Heart left ventricle (tissue), 13 donors: ENCODE results near the gene RPS14.

Experiments
- POLR2A ChIP-seq, 2 donors: fragments of 450-650 bp; IDR thresholded peaks; one replicate each; pipeline ENCODE4 v1.6.1; 2017; ENCODE audit warnings: antibody characterized with exemption in 2 of 2, mild to moderate bottlenecking in 2 of 2, moderate library complexity in 2 of 2
- TF ChIP-seq, protein P1 (sequence below), 12 donors: fragments of 200-600 bp; sonication (generic) in 4 of 12; IDR thresholded peaks; one replicate each; pipeline versions ENCODE4 v1.5.0 to v1.8.0; 2018 to 2022; ENCODE audit warnings: antibody characterized with exemption in 12 of 12, mild to moderate bottlenecking in 5 of 12
- donor health status: ischemic (EF 13 %, LVEDD 7.1; RV severe dilation, severe dysfunction).
- donor health status: DM: no; HTN: yes; CAD: no.
- donor health status: DM: no; HTN: no; CAD: no.
- donor health status: ischemic (EF 25% LVEDD 6.9; RV normal size, moderate dysfunction).
- donor health status: ischemic (EF 25% LVEDD 5.7; RV mildly dilated, moderate dysfunction).
- donor health status: ischemic (EF 35%, LVEDD 5.7; RV mildly dilated, moderate dysfunction).
- donor health status: nonischemic (EF 11% LVEDD 7.7; RV severe dilation, severe dysfunction).
- donor health status: DM: yes; HTN: yes; CAD: no.
- donor health status: PGD.
- donor health status: ischemic (EF 29% LVEDD 5.4; RV normal size, mild dysfunction).
- donor health status: nonischemic (EF 23%, LVEDD 6.1; RV moderate dilation, normal function).

DNA sequence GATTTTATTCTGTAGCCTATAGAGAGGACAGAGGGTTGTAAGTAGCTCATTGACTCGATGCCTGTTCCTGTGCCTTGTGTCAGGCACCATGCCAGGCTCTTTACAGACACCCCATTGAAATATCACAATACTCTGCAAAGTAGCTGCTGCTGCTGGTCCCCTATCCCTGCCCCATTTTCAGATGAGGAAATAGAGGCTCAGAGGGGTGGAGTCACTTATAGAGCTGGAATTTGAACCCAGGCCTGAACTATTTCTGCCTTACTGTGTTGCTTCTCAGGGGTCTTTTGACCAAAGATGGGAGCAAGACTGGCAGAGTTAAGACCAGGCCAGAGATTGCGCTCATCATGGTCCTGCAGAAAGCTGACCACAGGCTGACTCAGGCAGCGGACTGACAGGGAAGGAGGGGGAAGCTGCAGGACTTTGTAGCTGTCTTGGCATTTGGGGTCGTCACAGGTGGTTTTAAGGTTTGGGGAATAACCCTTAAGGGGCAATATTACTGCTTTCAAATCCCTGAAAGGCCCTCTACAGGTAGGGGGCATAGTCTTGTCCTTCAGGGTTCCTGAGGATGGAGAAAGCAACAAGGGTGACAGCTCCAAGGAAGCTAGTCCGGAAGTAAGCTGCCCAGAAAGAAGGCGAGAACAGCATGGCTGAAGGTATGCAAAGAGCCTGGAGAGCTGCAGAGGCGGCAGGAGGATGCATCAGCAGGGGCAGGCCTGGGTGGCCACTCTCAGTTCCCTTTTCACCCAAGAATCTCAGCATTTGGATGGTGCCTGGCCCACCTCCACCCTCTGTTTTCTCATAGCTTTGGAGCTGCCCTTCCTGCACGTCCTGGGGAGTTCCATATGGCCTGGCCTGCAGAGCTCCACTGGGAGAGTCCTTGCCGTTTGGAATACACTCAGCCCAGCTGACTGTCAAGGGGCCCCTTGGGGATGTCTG, 40.1 kb upstream of the RPS14 start:
- TF ChIP-seq, protein P1, sequence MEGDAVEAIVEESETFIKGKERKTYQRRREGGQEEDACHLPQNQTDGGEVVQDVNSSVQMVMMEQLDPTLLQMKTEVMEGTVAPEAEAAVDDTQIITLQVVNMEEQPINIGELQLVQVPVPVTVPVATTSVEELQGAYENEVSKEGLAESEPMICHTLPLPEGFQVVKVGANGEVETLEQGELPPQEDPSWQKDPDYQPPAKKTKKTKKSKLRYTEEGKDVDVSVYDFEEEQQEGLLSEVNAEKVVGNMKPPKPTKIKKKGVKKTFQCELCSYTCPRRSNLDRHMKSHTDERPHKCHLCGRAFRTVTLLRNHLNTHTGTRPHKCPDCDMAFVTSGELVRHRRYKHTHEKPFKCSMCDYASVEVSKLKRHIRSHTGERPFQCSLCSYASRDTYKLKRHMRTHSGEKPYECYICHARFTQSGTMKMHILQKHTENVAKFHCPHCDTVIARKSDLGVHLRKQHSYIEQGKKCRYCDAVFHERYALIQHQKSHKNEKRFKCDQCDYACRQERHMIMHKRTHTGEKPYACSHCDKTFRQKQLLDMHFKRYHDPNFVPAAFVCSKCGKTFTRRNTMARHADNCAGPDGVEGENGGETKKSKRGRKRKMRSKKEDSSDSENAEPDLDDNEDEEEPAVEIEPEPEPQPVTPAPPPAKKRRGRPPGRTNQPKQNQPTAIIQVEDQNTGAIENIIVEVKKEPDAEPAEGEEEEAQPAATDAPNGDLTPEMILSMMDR (IDR thresholded peaks at IDR 0.05): no peak
- TF ChIP-seq POLR2A (IDR thresholded peaks at IDR 0.05): no peak
